Liver (tissue), 9 donors: ENCODE results near the gene COL8A2. TPM values are rescaled to one million over a fixed set of nuclear protein-coding genes. Genes with fewer than 3 reads are reported as not detected.

Source experiments
- DNase-seq: peaks from one replicate; pipeline ENCODE4 v3.0.0-alpha.2; 2017; ENCODE audit warnings: low spot score
- H3K27ac ChIP-seq, 2 donors: one replicate each; pipeline ENCODE4 v1.7.0; 2013; ENCODE audit warnings: inconsistent platforms in 2 of 2, low read length in 2 of 2, control low read depth in 1 of 2, low read depth in 1 of 2, mild to moderate bottlenecking in 1 of 2
- H3K27me3 ChIP-seq, 4 donors: one replicate each; pipeline versions ENCODE4 v1.6.1 to v1.7.0; 2013; ENCODE audit warnings: low read length in 3 of 4, inconsistent platforms in 1 of 4, mild to moderate bottlenecking in 1 of 4, moderate library complexity in 1 of 4; ENCODE audit not compliant: control insufficient read depth in 4 of 4, insufficient read depth in 4 of 4
- H3K36me3 ChIP-seq, 4 donors: one replicate each; pipeline versions ENCODE4 v1.6.1 to v1.7.0; 2013; ENCODE audit warnings: low read length in 3 of 4, mild to moderate bottlenecking in 3 of 4, low read depth in 1 of 4, moderate library complexity in 1 of 4; ENCODE audit not compliant: control insufficient read depth in 4 of 4, insufficient read depth in 3 of 4
- H3K4me1 ChIP-seq, 4 donors: one replicate each; pipeline versions ENCODE4 v1.6.1 to v1.7.0; 2013; ENCODE audit warnings: low read length in 3 of 4, mild to moderate bottlenecking in 3 of 4, moderate library complexity in 1 of 4; ENCODE audit not compliant: control insufficient read depth in 4 of 4, insufficient read depth in 4 of 4
- H3K4me3 ChIP-seq, 3 donors: one replicate each; pipeline versions ENCODE4 v1.6.1 to v1.7.0; 2013; ENCODE audit warnings: low read length in 3 of 3, control low read depth in 1 of 3, low read depth in 1 of 3, mild to moderate bottlenecking in 1 of 3
- H3K9ac ChIP-seq, 2 donors: one replicate each; pipeline ENCODE4 v1.7.0; 2013; ENCODE audit warnings: low read length in 2 of 2, mild to moderate bottlenecking in 2 of 2, moderate library complexity in 2 of 2, control low read depth in 1 of 2, low read depth in 1 of 2
- H3K9me3 ChIP-seq, 4 donors: one replicate each; pipeline versions ENCODE4 v1.6.1 to v1.7.0; 2013; ENCODE audit warnings: low read length in 3 of 4; ENCODE audit not compliant: control insufficient read depth in 4 of 4
- ATF3 ChIP-seq: IDR thresholded peaks from 2 replicates; pipeline ENCODE4 v1.6.1; 2016; ENCODE audit warnings: antibody characterized with exemption
- CTCF ChIP-seq: fragments of 150-350 bp; IDR thresholded peaks from 2 replicates; pipeline ENCODE4 v1.5.1; 2017; ENCODE audit warnings: improper control_type of control experiment, low read depth, low read length; ENCODE audit not compliant: missing input control
- EGR1 ChIP-seq, 2 donors: IDR thresholded peaks; 2 replicates each; pipeline ENCODE4 v1.6.1; 2016 to 2018; ENCODE audit warnings: antibody characterized with exemption in 2 of 2, low read depth in 2 of 2
- FOXA1 ChIP-seq: IDR thresholded peaks from 2 replicates; pipeline ENCODE4 v1.6.1; 2016; ENCODE audit warnings: antibody characterized with exemption
- FOXA2 ChIP-seq: IDR thresholded peaks from 2 replicates; pipeline ENCODE4 v1.6.1; 2016; ENCODE audit warnings: antibody characterized with exemption
- GABPA ChIP-seq, 2 donors: IDR thresholded peaks in 1 of 2; conservative IDR thresholded peaks in 1 of 2; 2 replicates each; pipeline ENCODE4 v1.6.1; 2016; ENCODE audit warnings: antibody characterized with exemption in 2 of 2, mild to moderate bottlenecking in 1 of 2, moderate library complexity in 1 of 2
- JUND ChIP-seq, 2 donors: IDR thresholded peaks; 2 replicates each; pipeline ENCODE4 v1.6.1; 2016; ENCODE audit warnings: antibody characterized with exemption in 2 of 2
- NR2F2 ChIP-seq: IDR thresholded peaks from 2 replicates; pipeline ENCODE4 v1.6.1; 2016; ENCODE audit warnings: antibody characterized with exemption
- RAD21 ChIP-seq, 2 donors: IDR thresholded peaks; 2 replicates each; pipeline ENCODE4 v1.6.1; 2016; ENCODE audit warnings: antibody characterized with exemption in 2 of 2, mild to moderate bottlenecking in 2 of 2
- REST ChIP-seq: IDR thresholded peaks from 2 replicates; pipeline ENCODE4 v1.6.1; 2016; ENCODE audit warnings: antibody characterized with exemption, mild to moderate bottlenecking
- RXRA ChIP-seq, 2 donors: IDR thresholded peaks; 2 replicates each; pipeline ENCODE4 v1.6.1; 2017 to 2018; ENCODE audit warnings: antibody characterized with exemption in 2 of 2, mild to moderate bottlenecking in 1 of 2
- TAF1 ChIP-seq: conservative IDR thresholded peaks from 2 replicates; pipeline ENCODE4 v1.6.1; 2016; ENCODE audit warnings: antibody characterized with exemption, mild to moderate bottlenecking
- YY1 ChIP-seq: IDR thresholded peaks from 2 replicates; pipeline ENCODE4 v1.6.1; 2016; ENCODE audit warnings: antibody characterized with exemption, mild to moderate bottlenecking
- ZBTB33 ChIP-seq: IDR thresholded peaks from 2 replicates; pipeline ENCODE4 v1.6.1; 2016; ENCODE audit warnings: antibody characterized with exemption
- WGBS: extraction: QIAGEN DNeasy Blood & Tissue Kit; methylation state at CpG from one replicate; pipeline ENCODE4 v1.1.7; 2013; 5-methylcytosine and 5-hydroxymethylcytosine counted together
- polyA plus RNA-seq, 2 donors: library from polyadenylated mRNA; stranded (reverse) in 1 of 2; unstranded in 1 of 2; fragments of 200-250 nt in 1 of 2; fragments of >200 nt in 1 of 2; fragmentation: Nextera tagmentation in 1 of 2; extraction: Ambion mirVana in 1 of 2; gene quantifications; one replicate each; pipeline versions ENCODE4 v1.2.1 to v1.2.3, GENCODE V29; 2013 to 2015
- total RNA-seq, 2 donors: library from RNA; depleted of rRNA; stranded (reverse); fragments of >200 nt; gene quantifications; one replicate each; pipeline ENCODE4 v1.2.3, GENCODE V29; 2014
- TF ChIP-seq, protein P1 (sequence below): IDR thresholded peaks from 2 replicates; pipeline ENCODE4 v1.6.1; 2016; ENCODE audit warnings: antibody characterized with exemption
- donor health status: healthy.
- donor health status: healthy.
- donor health status: healthy.
- donor health status: healthy.
- donor health status: healthy.

Gene COL8A2
- total and polyA plus RNA-seq, 4 donors: 0.04 to 0.47 (median 0.35) TPM

DNA sequence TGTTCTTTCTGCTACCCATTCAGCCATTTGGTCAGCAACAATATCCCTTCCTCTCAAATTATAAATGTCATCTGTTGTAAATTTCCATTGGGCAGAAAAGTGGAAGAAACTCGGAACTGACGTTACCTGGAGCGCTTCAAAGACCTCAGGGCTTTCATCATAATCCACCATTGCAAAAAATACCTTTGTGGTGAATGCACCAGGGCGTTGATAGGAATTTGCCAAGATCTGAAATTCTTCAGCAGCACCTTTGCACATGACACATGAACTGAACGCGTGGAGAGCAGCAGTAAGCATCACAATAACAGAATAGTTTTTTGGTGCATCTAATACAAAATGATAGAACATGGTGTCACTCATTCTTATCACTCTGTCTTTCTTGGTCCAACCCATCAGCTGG is 44.2 kb downstream of the COL8A2 start:
- Histone ChIP-seq H3K4me3 (no peak overlapping the region), H3K27me3 (no peaks in the 10 kb centered on the region), H3K36me3 (no peaks in the 10 kb centered on the region), H3K9ac (no peak overlapping the region), H3K9me3 (no peaks in the 10 kb centered on the region), H3K27ac (no peak overlapping the region), H3K4me1 (peaks cover 0 to 2% (median 0%) of the 10 kb centered on the region in 4 donors)
- no peak for DNase-seq
- TF ChIP-seq, protein P1, sequence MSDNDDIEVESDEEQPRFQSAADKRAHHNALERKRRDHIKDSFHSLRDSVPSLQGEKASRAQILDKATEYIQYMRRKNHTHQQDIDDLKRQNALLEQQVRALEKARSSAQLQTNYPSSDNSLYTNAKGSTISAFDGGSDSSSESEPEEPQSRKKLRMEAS: no peak
- TF ChIP-seq REST (no peak), RXRA (IDR thresholded peaks at IDR 0.05) (no peak), TAF1 (no peak), ATF3 (no peak), EGR1 (IDR thresholded peaks at IDR 0.05; ENCODE audit: low read depth in 2 of 2) (no peak), FOXA2 (no peak), CTCF (no peak)
- WGBS: 84% methylated on average over 6 of the region's 6 CpGs

DNA sequence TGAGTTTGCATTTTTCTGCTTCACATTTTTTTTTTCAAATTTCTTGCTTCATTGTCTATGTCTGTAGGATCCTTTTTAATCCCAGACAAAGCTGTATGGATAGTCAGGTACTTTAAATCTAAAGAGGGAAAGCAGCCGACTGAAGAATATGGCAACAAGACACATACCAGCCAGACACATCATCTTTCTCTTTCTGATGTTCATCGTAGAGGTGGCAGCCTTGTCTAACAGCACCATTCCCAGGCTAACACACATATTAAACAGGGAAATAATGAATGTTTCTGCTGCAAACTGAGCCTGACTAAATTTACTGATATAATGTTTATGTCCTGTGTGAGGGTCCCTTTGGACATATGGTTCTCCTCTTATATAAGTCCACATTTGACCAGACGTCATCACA is 44.8 kb downstream of the COL8A2 start:
- H3K27me3 ChIP-seq: no peaks in the 10 kb centered on the region
- H3K4me1 ChIP-seq: peaks cover 0 to 2% (median 0%) of the 10 kb centered on the region in 4 donors
- H3K36me3 ChIP-seq: no peaks in the 10 kb centered on the region
- H3K27ac ChIP-seq: no peak overlapping the region
- DNase-seq: no peak
- H3K4me3 ChIP-seq: no peak overlapping the region
- H3K9me3 ChIP-seq: no peaks in the 10 kb centered on the region
- H3K9ac ChIP-seq: no peak overlapping the region
- WGBS: 79% methylated on average over 3 of the region's 3 CpGs
- TF ChIP-seq YY1: no peak
- TF ChIP-seq ZBTB33: no peak
- no peak for TF ChIP-seq JUND (IDR thresholded peaks at IDR 0.05)
- TF ChIP-seq RAD21 (IDR thresholded peaks at IDR 0.05): no peak
- no peak for TF ChIP-seq FOXA1
- no peak for TF ChIP-seq NR2F2
- TF ChIP-seq GABPA (IDR thresholded peaks at IDR 0.05 in 1 of 2, conservative IDR thresholded peaks at IDR 0.05 in 1 of 2): no peak
